GM12878 (cell line): Measurements from ENCODE around the gene SPHK2.

Experiments used
- IRF3 ChIP-seq: fragments of 450-650 bp; IDR thresholded peaks from 2 replicates; pipeline ENCODE4 v1.6.1; 2014; ENCODE audit warnings: mild to moderate bottlenecking
- JUND ChIP-seq: IDR thresholded peaks from 2 replicates; pipeline ENCODE4 v1.6.1; 2012; ENCODE audit warnings: low read depth, mild to moderate bottlenecking, low read length, improper control_type of control experiment, moderate library complexity
- POLR2A ChIP-seq: IDR thresholded peaks from 2 replicates; pipeline ENCODE4 v1.6.1; 2011; ENCODE audit warnings: low read depth, mild to moderate bottlenecking, low read length

- TF ChIP-seq JUND = no peak
- TF ChIP-seq POLR2A = no peak
- TF ChIP-seq IRF3 = no peak
Measured at GRCh38 chr19:48659768-48660167, 40.5 kb downstream of the SPHK2 start.
